Measurements from ENCODE around the gene DOCK2.
"Not testable (repeated sequence)": the region's sequence is repeated elsewhere in the genome, so short reads cannot be mapped to it uniquely, and the experiment has no call there.

DOCK2 gene

DNA sequence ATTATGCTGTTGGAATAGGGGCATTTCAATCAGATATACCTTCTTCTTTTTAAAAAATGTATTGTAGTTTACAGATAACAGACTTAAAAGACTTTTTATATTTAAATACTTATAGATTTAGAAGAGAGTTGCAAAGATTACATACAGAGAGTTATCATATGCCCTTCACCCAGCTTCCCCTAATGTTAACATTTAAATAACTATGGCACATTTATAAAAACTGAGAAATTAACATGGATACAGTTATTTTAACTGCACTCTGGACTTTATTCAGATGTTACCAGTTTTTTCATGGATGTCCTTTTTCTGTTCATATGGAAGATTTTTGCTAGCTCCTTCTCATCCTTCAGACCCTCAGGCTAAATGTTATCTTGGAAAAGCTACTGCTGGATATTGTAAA is 123.2 kb downstream of the DOCK2 start:
- no peak for DNase-seq

DNA sequence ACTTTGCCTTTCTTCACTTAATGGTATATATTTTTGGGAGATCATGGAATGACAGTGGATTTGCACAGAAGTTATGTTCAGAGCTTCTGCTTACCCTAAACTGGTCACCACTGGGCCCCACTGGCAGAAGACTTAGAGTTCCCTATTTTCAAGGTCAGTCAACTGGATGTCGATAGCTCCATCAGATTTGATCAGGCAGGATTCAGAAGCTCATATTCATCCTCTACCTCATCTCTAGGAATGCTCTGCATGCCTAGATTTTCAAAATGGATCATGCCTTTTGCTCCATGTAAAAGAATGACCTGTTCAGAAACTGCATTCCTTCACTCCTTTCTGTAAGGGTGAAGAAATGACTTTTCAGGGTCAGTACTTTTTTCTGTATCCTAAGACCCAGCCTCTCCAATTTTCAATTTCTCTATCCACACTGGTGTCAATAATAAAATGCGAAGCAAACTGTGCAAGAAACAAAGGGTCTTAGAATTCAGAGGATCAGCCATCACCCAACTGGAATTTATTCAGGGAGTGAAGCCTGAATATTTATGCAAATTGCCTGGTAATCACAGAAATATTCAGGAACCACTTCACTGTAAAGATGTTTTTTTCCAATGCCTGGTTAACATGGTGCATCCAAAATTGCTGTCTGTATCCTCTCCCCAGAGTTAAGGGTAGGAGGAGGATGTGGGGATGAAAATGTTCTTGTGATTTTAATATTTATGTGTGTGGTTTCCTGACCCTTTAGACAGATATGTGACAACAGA is 125.4 kb downstream of the DOCK2 start:
- no peak for DNase-seq

DNA sequence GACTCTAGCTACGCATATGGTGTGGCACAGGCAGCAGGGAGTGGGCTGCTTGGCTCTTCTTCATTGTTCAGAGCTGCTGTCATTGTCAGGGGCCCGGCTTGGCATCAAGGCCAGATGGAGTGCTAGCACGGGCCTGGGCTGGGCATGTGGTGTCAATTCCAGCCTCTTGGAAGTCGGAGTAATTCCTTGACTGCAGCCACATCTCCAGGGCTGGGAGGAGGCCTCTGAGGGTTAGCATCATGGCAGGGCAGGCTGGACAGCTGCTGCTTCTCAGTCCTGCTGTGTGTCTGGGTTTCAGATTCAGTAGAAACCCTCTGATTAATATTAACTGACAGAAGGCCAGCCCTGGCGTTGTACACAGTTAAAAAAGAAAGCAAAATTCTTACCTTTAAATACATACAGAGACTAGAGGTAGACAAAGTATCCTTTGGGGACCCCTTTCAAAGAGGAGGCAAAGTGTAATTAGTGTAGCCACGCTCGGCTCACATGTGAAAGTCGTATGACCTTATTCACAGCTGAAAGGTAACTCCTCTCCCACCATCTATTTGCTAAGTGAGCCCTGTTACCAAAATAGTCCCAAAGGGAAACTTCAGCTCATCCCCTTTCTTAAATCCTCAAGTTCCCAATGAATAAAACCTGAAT is 126.4 kb downstream of the DOCK2 start:
- peak; percentile 54 for DNase-seq

DNA sequence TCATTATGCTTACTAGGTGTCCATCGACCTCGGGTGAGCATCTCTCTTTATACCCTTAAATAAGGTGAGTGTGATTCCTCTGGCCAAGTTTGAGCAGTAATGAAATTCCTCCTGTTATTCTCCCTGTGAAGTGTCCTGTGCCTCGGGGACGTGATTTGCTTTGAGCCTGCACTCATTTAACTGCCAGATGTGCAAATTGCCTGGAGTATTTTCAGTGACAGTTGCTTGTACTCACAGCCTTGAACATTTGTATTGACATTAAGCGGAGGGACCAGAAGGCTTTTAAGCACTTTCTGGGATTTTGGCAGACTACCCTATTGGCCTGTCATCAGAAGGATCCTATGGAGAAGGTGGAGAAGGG is 126.9 kb downstream of the DOCK2 start:
- DNase-seq = peak; percentile 72

DNA sequence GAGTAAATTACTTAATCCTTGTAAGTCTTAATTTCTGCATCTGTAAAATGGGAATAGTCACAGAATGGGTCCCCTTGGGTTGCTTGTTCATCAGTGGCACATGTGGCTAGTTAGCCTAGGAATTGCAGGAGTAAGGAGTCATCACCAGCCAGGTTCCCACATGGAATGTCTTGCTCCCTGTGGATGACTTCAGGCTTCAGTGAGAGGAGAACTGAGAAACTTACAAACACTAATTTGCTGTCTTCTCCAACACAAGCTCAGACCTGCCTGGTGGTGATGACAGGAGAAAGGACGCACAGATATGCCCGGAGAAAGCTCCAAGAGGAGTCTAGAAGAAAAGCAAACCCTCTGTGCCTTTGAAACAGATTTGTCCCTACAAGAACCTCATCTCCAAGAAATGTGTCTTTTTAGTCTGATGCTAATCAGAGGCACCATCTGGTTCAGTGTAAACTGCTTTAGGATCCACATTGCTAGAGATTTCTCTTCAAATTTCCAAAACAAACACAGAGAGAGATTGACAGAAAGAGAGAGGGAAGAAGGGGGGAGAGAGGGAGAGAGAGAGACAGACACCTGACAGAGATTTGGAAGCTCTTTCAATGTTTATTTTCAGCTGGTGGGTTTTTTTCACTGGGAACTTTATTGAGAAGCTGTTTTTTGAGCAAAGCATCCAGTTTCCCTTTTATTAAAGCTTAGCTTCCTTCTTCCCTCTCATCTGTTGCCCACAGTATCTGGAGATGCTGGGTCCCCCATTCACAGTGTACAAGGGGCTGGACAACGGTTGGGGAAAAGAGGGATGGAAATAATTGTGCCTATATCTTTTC is 128.3 kb downstream of the DOCK2 start:
- DNase-seq = peak; percentile 56

DNA sequence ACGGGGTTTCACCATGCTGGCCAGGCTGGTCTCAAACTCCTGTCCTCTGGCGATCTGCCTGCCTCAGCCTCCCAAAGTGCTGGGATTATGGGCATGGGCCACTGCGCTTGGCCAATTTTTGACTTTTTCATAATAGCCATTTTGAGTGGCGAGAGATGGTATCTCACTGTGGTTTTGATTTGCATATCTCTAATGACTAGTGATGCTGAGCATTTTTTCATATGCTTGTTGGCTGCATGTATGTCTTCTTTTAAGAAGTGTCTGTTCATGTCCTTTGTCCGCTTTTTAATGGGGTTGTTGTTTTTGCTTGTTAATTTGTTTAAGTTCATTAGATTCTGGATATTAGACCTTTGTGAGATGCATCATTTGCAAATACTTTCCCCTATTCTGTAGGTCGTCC is 129.9 kb downstream of the DOCK2 start:
- not testable (repeated sequence) for DNase-seq

DNA sequence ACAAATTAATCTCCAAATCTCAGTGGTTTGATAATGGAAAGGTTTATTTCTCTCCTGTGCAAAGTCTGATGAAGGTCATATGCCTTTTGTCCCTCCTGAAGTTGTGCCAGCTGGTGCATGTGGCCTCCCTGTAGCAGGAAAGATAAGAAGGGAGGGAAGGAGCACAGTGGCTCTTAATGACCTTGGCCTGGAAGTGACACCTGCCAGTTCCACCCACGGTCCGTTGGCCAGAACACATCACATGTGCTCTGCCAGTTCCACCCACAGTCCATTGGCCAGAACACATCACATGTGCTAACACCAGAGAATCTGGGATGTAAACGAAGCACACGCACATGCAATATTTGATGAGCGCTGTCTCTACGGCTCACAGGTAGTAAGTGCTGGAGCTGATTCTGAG is 130.9 kb downstream of the DOCK2 start:
- DNase-seq = no peak

DNA sequence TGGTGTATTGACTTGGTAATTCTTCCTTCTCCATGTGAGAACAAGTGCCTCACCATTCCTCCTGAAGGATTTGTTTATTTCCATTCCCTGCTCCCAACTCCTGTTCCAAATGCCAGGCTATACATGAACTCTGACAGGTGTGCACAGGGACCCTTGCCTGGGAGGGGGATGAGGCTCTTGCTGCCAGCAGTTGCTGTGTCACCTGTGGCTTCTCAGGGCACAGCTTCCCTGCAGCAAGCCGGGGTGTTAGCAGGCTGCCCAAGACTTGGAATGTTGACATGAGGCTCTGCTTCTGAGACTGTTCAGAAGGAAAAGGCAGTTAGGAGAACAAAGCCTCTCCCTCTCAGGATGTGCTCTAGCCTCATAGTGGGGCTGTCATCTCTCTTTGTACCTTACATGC is 131.3 kb downstream of the DOCK2 start:
- peak; percentile 11 for DNase-seq

DNA sequence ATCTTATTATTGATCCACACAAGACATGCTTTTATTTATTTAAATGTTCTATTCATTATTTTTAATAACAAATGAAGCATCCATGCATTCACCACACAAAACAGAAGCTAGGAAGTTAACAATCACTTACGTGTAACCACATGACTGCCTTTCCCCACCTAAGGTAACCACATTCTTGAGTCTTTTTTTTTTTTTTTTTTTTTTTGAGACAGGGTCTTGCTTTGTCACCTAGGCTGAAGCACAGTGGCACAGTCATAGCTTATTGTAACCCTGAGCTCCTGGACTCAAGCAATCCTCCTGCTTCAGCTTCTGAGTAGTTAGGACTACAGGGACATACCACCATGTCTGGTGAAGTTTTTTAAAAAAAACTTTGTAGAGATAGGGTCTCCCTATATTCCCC is 133.0 kb downstream of the DOCK2 start:
- no peak for DNase-seq

DNA sequence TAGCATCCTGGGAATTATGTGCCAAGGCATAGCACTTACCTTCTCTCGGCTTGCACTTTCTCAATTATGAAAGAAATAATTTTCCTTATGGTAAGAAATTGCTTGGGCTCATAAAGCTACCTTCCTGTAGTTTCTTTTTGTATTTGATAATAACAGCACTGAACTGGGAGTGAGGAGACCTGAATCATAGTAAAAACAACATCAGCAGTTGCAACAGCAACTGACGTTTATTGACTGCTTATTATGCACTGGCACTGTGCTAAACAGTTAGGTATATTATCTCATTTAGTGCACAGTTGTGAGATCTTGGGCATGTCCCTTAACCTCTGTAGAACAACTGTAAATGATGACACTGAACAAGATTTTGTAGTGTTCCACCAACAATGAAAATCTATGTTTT is 135.2 kb downstream of the DOCK2 start:
- no peak for DNase-seq

DNA sequence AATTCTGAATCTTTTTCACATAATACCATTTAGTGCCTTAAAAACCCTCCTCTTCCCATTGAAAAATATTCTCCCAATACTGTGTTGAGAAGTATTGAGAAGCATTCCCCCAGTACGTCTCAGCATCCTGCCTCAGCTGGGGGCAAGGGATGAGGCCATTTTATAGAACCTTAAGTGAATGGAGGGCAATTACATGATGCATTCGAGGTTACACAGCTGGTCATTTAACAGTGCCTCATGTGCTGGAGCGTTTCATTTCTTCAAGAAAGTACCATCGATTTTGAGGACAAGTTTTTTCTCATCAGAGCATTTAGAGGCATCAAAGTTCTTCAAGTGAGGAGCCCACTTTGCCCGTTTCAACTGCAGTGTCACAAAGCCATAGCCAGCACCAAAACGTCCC is 135.6 kb downstream of the DOCK2 start:
- DNase-seq = no peak

DNA sequence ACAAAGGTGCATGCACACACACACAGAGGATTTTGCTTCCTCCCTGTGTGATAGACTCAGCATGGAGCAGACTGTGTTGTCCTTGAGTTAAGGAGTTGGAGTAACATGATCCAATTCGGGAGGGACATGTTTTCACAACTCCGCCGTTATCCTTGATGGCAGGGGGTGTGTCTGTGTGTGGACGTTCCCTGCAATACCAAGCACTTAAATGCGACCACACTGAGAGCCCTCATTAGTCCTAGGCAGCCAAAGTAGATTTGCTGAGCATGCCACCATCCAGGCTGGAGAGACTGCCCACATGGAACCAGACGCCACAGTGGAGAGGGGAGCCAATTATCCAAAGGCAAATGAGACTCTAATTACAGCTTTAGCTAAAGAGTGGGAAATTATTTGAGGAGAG is 140.1 kb downstream of the DOCK2 start:
- peak; percentile 9 for DNase-seq

DNA sequence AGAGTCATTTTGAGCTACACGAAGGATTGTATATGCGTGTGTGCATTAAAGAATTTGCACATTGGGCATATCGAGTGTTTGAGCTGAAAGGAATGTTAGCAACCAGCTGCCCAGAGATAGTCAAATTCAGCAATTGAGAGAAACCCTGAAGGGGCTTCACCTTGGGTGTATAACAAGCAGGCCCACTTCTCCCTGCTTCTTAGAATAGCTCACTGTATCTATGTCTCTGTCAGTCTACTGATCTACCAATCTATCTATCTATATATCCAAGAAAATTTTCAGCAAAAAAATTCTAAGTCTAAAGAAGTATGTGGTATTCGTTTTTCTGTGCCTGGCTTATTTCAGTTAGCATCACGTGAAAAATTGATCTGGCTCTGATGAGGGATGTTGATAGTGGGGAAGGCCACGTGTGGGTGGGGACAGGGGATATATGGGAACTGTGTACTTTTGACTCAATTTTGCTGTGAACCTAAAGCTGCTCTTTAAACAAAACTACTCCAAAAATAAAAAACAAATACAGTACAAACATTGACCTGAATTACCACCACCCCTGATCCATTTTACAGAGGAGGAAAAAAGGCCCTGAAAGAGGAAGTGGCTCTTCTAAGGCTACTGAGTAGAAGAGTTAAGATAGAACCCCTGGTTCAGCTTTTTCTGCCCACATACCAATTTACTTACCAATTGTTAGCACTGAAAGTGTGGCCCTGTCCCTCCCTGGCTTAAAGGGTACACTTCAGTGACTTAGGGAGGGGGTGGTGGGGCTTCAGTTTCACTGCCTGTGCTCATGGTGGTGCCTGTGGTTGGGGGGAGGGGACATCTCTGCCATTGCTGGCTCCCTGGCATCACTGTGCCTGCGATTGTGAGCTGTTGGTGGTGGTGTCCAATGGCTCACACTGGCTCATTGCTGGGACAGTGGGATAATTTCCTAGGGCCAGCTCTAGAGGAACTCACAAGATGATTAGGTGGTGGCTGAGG is 141.8 kb downstream of the DOCK2 start:
- no peak for DNase-seq

DNA sequence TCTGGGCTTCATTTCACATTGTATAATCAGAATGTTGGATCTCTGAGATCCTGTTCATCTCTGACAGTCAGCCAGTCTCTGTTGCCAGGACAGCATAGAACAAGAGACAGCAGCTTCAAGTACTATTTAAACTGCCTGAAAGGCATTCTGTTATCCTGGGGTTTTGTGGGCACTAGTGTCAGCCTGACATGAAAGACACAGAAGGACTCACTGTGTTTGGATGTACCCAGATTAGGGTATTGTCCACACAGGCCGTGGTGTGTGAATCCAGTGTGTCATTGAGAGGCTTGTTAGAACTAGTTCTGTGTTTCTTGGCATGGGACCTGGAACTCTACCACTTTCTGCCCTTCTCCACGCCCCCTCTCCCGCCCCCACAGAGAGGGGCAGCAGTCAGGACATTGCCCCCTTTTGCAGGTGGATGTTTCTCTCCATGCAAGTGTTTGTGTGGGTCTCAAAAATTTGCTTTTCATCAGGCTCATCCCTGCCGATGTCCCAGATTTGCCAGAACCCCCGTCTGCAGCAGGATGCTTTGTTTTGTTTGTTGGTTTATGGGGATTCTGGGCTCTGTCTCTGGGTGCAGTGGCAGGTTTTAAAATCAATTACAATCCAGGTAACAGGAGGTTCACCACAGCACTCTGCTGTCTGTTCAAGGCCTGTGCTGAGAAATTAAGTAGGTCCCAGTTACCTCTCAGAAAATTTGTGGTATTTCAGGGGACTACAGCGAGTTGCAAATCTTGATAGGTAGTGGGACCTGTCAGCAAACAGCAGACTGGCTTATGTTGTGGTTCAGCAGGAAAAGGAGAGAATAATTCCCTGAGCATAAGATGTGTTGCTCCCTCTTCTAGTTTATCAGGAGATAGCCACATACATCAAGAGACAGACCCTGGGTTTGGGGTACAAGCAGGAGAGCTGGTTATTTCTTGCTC is 144.6 kb downstream of the DOCK2 start:
- no peak for DNase-seq

DNA sequence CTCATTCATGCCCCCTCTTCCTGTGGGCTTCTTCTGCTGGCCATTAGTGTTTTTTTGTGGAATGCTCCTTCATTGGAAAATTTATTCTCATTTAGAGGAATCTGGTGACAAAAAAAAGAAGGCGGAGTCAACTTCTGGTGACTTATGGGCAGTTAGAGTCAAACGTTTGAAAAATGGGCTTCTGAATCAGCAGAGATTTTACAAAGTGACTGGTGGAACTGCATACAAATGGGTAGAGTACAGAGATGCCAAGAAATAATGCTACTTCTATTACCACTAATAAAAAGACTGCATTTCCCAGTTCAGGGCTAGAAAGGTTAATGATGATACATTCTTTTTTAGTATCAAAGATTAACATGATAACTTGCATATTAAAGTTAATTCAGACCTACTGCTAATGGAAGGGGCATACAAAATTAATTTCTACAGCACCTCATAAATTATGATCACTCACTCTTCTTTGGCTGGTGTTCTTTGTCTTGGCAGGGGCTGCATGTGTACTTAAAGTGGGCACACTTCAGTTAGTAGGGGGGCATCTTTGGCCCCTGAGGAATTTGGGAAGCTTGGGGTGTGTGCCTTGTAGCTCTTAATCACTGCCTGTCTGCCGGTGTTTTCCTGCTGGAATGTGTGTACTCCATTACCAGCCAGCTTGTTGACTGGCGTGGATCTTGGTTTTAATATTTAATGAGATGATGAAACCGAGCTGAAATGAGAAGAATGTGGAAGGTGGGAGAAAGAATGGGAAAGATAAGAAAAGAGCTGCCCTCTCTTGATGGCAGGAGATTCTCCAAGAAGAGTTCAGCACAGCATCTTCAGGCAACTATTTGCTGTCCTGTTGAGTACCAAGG is 148.9 kb downstream of the DOCK2 start:
- no peak for DNase-seq

DNA sequence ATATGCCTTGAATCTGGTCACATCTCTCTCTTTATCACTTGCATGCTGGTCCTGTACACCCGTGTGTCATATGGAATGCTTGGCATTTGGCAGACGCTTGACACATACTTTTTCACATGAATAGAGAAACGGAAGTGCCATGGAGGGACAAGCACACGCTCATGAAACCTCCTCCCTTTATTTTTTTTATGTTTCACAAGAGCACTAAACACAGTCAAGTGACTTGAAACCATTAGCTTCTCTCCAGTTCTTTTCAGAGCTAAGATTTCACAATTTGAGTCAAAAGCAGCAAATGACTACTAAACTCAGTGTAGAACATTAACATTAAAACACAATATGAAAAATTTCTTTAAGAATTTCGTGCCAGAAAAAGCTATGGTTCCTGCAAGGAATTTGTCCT is 151.1 kb downstream of the DOCK2 start:
- DNase-seq = no peak

DNA sequence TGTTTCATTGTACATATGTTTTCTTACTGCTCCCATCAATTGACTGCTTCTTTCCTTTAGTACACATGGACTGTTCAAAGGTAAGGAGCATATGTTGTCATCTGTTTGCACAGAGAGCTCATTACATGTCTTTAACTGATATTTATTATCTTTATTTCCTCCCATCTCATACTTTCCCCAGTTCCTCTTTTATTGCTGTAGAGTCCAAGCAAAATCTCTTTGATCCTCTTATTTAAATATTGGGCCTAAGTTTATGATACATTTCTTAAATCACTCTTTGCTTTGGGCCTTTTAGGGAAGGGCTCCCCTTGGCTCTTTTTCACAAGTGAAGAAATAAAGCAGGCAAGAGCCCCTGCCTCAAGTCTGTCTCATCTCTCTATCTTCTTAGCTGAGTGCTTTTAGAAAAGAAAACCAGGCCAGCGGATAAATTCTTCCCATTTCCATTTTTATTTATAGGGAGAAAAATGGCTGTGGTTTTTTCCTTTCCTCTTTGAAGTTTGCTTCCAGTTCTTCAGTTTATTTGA is 152.4 kb downstream of the DOCK2 start:
- DNase-seq = no peak

DNA sequence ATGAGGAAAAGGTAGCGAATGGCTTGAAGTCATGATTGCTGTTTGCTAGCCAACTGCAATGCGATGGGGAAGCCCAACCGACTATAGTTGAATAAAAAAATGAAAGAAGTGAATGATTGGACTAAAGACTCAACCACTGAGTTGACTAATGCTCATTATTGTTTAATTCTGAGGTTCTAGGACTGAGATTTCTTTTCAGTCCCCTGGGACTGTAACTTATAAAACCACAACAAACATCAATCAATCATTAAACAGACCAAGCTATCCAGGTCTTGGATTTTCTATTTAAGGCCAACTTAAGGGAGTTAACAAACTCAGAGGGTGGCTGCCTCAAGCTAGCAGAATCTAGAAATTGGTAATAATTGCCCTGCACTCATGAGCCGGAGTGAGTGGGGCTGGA is 154.2 kb downstream of the DOCK2 start:
- no peak for DNase-seq

DNA sequence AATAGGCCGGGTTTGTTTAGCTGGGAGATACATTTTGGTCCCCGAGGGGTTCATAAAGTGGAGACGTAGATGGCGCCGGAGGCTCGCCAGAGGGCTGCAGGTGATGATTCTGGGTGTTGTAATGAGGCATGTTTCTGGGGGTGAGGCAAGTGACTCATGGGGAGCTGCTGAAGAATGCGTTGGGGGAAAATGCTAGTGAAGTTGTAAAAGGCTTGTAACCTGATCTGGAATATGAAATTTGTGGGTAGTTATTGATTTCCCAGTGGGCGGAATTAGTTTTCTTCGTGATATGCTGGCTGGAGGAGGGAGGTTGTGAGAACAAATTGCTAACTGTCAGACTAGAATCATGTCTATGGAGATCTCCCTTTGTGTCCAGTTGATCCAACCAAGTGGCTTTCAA is 158.3 kb downstream of the DOCK2 start:
- no peak for DNase-seq

DNA sequence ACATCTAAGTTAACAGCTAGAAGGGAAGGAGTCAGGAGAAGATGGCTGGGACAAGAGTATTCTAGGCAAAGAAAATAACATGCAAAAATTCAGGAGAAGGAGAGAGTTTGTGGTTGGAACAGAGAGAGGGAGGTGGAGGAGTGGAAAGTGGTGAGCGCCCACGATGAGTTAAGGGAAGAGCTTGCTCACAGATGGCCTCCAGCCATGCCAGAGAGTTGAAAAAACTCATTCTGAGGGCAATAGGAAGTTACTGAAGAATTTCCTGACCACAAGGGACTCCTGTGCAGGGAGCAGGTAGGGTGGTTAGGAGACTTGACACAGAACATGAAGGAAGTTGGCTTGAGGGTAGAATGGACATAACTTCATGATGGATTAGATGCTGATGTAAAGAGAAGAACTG is 159.7 kb downstream of the DOCK2 start:
- DNase-seq = no peak

Measured in NCI-H2171 treated with DMSO at 0.1 percent for 48 hours (cell line).